GM23338 (cell line): ENCODE results near the gene TRAM2. TPM values are rescaled to one million over a fixed set of nuclear protein-coding genes. Genes with fewer than 3 reads are reported as not detected.

Source experiments
- ATAC-seq: fragments of 200-7000 bp; cut with Tn5 transposase; 3 replicates; pipeline ENCODE4 v1.9.1; 2020
- DNase-seq: peaks from one replicate; pipeline ENCODE4 v3.0.0-alpha.2; 2015; ENCODE audit warnings: low spot score
- H2AFZ ChIP-seq: fragments of 200-600 bp; sonication (generic); 2 replicates; pipeline ENCODE4 v1.8.0; 2016; ENCODE audit warnings: antibody characterized with exemption, mild to moderate bottlenecking, moderate library complexity
- H3F3A ChIP-seq: fragments of 200-600 bp; sonication (generic); replicated peaks from 2 replicates; pipeline ENCODE4 v1.8.0; 2017; ENCODE audit warnings: antibody characterized with exemption, mixed run types, low read depth
- H3K27ac ChIP-seq: fragments of 200-600 bp; sonication (generic); 2 replicates; pipeline ENCODE4 v1.6.1; 2016; ENCODE audit warnings: low read depth
- H3K27me3 ChIP-seq: fragments of 200-600 bp; sonication (generic); 2 replicates; pipeline ENCODE4 v1.8.0; 2016; ENCODE audit warnings: mild to moderate bottlenecking, mixed run types, moderate library complexity; ENCODE audit not compliant: insufficient read depth
- H3K36me3 ChIP-seq: fragments of 200-600 bp; sonication (generic); 2 replicates; pipeline ENCODE4 v1.8.0; 2016; ENCODE audit warnings: mild to moderate bottlenecking; ENCODE audit not compliant: insufficient read depth
- H3K4me1 ChIP-seq: fragments of 200-600 bp; sonication (generic); 2 replicates; pipeline ENCODE4 v1.8.0; 2016; ENCODE audit warnings: mild to moderate bottlenecking, moderate library complexity; ENCODE audit not compliant: insufficient read depth
- H3K4me2 ChIP-seq: fragments of 200-600 bp; sonication (generic); 2 replicates; pipeline ENCODE4 v1.7.1; 2017; ENCODE audit warnings: mixed run types
- H3K4me3 ChIP-seq: fragments of 200-600 bp; sonication (generic); 2 replicates; pipeline ENCODE4 v1.6.1; 2016; ENCODE audit warnings: mixed run types
- H3K79me2 ChIP-seq: fragments of 200-600 bp; sonication (generic); replicated peaks from 2 replicates; pipeline ENCODE4 v1.8.0; 2017; ENCODE audit warnings: mild to moderate bottlenecking; ENCODE audit not compliant: insufficient read depth
- H3K9me2 ChIP-seq: fragments of 200-600 bp; sonication (generic); 2 replicates; pipeline ENCODE4 v1.8.0; 2017; ENCODE audit not compliant: insufficient read depth
- H4K20me1 ChIP-seq: fragments of 200-600 bp; sonication (generic); replicated peaks from 2 replicates; pipeline ENCODE4 v1.8.0; 2017; ENCODE audit warnings: mild to moderate bottlenecking; ENCODE audit not compliant: insufficient read depth
- H3K27ac Mint-ChIP-seq: 2 replicates; pipeline ENCODE4 v1.8.0; 2020; ENCODE audit warnings: inconsistent platforms, mild to moderate bottlenecking, moderate library complexity, mixed read lengths
- H3K27me3 Mint-ChIP-seq: 3 replicates; pipeline ENCODE4 v1.8.0; 2022; ENCODE audit warnings: low read depth, mild to moderate bottlenecking, moderate library complexity, mixed read lengths, inconsistent platforms; ENCODE audit not compliant: insufficient read depth, poor library complexity
- H3K36me3 Mint-ChIP-seq: 3 replicates; pipeline ENCODE4 v1.8.0; 2021; ENCODE audit warnings: low read depth, mild to moderate bottlenecking, inconsistent platforms, moderate library complexity, mixed read lengths
- H3K4me1 Mint-ChIP-seq: 3 replicates; pipeline ENCODE4 v1.8.0; 2020; ENCODE audit warnings: mild to moderate bottlenecking, inconsistent platforms, mixed read lengths
- H3K4me3 Mint-ChIP-seq: 3 replicates; pipeline ENCODE4 v1.8.0; 2021; ENCODE audit warnings: moderate library complexity, mild to moderate bottlenecking, inconsistent platforms, mixed read lengths
- H3K9me3 Mint-ChIP-seq: 3 replicates; pipeline ENCODE4 v1.8.0; 2020; ENCODE audit warnings: moderate library complexity, mild to moderate bottlenecking, inconsistent platforms, mixed read lengths
- CREB1 ChIP-seq: fragments of 250-450 bp; sonication (Bioruptor Pico); IDR thresholded peaks from 2 replicates; pipeline ENCODE4 v1.5.0; 2020; ENCODE audit warnings: low read depth, mild to moderate bottlenecking, moderate library complexity
- ETS1 ChIP-seq: IDR thresholded peaks from 2 replicates; pipeline ENCODE4 v1.6.1; 2016; ENCODE audit warnings: antibody characterized with exemption
- EZH2 ChIP-seq: fragments of 200-600 bp; sonication (generic); IDR thresholded peaks from one replicate; pipeline ENCODE4 v1.8.0; 2017; ENCODE audit warnings: antibody characterized with exemption, mild to moderate bottlenecking, low read depth; ENCODE audit not compliant: unreplicated experiment
- EZH2phosphoT487 ChIP-seq: fragments of 200-600 bp; sonication (generic); IDR thresholded peaks from one replicate; pipeline ENCODE4 v1.8.1; 2018; ENCODE audit warnings: antibody characterized with exemption; ENCODE audit not compliant: unreplicated experiment
- JUNB ChIP-seq: IDR thresholded peaks from one replicate; pipeline ENCODE4 v1.6.1; 2016; ENCODE audit warnings: antibody characterized with exemption; ENCODE audit not compliant: unreplicated experiment
- NANOG ChIP-seq: IDR thresholded peaks from 2 replicates; pipeline ENCODE4 v1.6.1; 2016; ENCODE audit warnings: antibody characterized with exemption, borderline replicate concordance
- POLR2AphosphoS5 ChIP-seq: IDR thresholded peaks from 2 replicates; pipeline ENCODE4 v1.6.1; 2016; ENCODE audit warnings: antibody characterized with exemption, low read depth
- STAT1 ChIP-seq: IDR thresholded peaks from one replicate; pipeline ENCODE4 v1.6.1; 2016; ENCODE audit warnings: antibody characterized with exemption; ENCODE audit not compliant: unreplicated experiment
- ZNF114 ChIP-seq: fragments of 250-450 bp; sonication (Bioruptor Pico); IDR thresholded peaks from 2 replicates; pipeline ENCODE4 v1.5.0; 2020; ENCODE audit warnings: mild to moderate bottlenecking, moderate library complexity
- ZNF331 ChIP-seq: fragments of 250-450 bp; sonication (Bioruptor Pico); IDR thresholded peaks from 2 replicates; pipeline ENCODE4 v1.5.0; 2020; ENCODE audit warnings: low read depth, mild to moderate bottlenecking, moderate library complexity
- polyA plus RNA-seq: library from polyadenylated mRNA; unstranded; fragments of >200 nt; fragmentation: Nextera tagmentation; extraction: Ambion mirVana; gene quantifications from 2 replicates; pipeline ENCODE4 v1.2.1, GENCODE V29; 2016
- total RNA-seq: library from RNA; depleted of rRNA; stranded (reverse); fragments of >200 nt; shearing (Covaris generic); gene quantifications from 2 replicates; pipeline ENCODE4 v1.2.3, GENCODE V29; 2014
- TF ChIP-seq, protein P1 (sequence below): fragments of 250-450 bp; sonication (Bioruptor Pico); IDR thresholded peaks from 2 replicates; pipeline ENCODE4 v1.5.0; 2020; ENCODE audit warnings: mild to moderate bottlenecking, moderate library complexity
- TF ChIP-seq, protein P2 (sequence below), 2 experiments: fragments of 200-600 bp in 1 of 2; sonication (generic) in 1 of 2; conservative IDR thresholded peaks; 2 replicates each; pipeline versions ENCODE4 v1.5.1 to v1.6.1; 2016 to 2017; ENCODE audit warnings: antibody characterized with exemption in 2 of 2, low read depth in 2 of 2, mild to moderate bottlenecking in 2 of 2, moderate library complexity in 1 of 2
- TF ChIP-seq, protein P3 (sequence below): IDR thresholded peaks from one replicate; pipeline ENCODE4 v1.6.1; 2018; ENCODE audit warnings: antibody characterized with exemption; ENCODE audit not compliant: unreplicated experiment

The TRAM2 gene
- total and polyA plus RNA-seq, 2 experiments from 2014 or later, result 4.0 to 14.0 TPM

DNA sequence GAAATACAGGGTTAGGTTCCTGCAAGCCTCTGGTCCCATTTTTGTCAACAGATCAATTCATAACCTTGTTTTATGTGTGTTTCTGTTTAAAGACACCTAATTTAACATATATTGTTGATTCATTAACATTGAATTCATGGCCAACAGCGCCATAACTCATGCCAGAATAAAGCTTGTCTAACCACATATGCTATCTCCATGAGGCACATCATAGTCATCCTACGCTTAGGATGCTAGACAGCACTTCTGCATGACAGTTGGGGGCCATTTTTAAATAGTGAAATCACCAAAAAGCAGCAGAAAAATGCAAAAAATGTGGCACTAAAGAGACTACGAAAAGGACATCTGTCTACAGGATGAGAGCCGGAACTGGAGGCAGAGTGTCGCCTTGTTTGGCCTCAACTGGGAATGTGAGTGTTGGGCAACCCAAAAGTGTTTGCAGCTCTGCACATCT lies 37.9 kb downstream of the TRAM2 start:
- ATAC-seq (no peak), DNase-seq (no peak)
- H3K79me2 ChIP-seq, result peaks cover 15% of the 10 kb centered on the region
- H3K9me2 ChIP-seq, result peaks cover 2% of the 10 kb centered on the region; the same call in 1 of the 2 replicates
- 0 out of 3 replicates have a peak, but pooled peaks cover 3% of the 10 kb centered on the region for H3K36me3 Mint-ChIP-seq
- H4K20me1 ChIP-seq, result 0 out of 2 replicates have a peak, but pooled peaks cover 3% of the 10 kb centered on the region
- H3K27me3 ChIP-seq, result no peaks in the 10 kb centered on the region
- no peaks in the 10 kb centered on the region for H3K36me3 ChIP-seq
- H3F3A ChIP-seq, result no peaks in the 10 kb centered on the region
- peaks cover 42% of the 10 kb centered on the region for H3K4me1 Mint-ChIP-seq
- H2AFZ ChIP-seq, result no peak overlapping the region
- no peak for TF ChIP-seq CREB1 (CRISPR knock-in tag)
- TF ChIP-seq NANOG, result no peak
- TF ChIP-seq ZNF114 (CRISPR knock-in tag), result no peak
- TF ChIP-seq EZH2phosphoT487, result no peak
- TF ChIP-seq, protein P1, sequence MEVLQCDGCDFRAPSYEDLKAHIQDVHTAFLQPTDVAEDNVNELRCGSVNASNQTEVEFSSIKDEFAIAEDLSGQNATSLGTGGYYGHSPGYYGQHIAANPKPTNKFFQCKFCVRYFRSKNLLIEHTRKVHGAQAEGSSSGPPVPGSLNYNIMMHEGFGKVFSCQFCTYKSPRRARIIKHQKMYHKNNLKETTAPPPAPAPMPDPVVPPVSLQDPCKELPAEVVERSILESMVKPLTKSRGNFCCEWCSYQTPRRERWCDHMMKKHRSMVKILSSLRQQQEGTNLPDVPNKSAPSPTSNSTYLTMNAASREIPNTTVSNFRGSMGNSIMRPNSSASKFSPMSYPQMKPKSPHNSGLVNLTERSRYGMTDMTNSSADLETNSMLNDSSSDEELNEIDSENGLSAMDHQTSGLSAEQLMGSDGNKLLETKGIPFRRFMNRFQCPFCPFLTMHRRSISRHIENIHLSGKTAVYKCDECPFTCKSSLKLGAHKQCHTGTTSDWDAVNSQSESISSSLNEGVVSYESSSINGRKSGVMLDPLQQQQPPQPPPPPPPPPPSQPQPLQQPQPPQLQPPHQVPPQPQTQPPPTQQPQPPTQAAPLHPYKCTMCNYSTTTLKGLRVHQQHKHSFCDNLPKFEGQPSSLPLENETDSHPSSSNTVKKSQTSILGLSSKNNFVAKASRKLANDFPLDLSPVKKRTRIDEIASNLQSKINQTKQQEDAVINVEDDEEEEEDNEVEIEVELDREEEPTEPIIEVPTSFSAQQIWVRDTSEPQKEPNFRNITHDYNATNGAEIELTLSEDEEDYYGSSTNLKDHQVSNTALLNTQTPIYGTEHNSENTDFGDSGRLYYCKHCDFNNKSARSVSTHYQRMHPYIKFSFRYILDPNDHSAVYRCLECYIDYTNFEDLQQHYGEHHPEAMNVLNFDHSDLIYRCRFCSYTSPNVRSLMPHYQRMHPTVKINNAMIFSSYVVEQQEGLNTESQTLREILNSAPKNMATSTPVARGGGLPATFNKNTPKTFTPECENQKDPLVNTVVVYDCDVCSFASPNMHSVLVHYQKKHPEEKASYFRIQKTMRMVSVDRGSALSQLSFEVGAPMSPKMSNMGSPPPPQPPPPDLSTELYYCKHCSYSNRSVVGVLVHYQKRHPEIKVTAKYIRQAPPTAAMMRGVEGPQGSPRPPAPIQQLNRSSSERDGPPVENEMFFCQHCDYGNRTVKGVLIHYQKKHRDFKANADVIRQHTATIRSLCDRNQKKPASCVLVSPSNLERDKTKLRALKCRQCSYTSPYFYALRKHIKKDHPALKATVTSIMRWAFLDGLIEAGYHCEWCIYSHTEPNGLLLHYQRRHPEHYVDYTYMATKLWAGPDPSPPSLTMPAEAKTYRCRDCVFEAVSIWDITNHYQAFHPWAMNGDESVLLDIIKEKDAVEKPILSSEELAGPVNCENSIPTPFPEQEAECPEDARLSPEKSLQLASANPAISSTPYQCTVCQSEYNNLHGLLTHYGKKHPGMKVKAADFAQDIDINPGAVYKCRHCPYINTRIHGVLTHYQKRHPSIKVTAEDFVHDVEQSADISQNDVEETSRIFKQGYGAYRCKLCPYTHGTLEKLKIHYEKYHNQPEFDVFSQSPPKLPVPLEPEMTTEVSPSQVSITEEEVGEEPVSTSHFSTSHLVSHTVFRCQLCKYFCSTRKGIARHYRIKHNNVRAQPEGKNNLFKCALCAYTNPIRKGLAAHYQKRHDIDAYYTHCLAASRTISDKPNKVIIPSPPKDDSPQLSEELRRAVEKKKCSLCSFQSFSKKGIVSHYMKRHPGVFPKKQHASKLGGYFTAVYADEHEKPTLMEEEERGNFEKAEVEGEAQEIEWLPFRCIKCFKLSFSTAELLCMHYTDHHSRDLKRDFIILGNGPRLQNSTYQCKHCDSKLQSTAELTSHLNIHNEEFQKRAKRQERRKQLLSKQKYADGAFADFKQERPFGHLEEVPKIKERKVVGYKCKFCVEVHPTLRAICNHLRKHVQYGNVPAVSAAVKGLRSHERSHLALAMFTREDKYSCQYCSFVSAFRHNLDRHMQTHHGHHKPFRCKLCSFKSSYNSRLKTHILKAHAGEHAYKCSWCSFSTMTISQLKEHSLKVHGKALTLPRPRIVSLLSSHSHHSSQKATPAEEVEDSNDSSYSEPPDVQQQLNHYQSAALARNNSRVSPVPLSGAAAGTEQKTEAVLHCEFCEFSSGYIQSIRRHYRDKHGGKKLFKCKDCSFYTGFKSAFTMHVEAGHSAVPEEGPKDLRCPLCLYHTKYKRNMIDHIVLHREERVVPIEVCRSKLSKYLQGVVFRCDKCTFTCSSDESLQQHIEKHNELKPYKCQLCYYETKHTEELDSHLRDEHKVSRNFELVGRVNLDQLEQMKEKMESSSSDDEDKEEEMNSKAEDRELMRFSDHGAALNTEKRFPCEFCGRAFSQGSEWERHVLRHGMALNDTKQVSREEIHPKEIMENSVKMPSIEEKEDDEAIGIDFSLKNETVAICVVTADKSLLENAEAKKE (CRISPR knock-in tag), result no peak
- TF ChIP-seq EZH2, result no peak
- TF ChIP-seq, protein P2, sequence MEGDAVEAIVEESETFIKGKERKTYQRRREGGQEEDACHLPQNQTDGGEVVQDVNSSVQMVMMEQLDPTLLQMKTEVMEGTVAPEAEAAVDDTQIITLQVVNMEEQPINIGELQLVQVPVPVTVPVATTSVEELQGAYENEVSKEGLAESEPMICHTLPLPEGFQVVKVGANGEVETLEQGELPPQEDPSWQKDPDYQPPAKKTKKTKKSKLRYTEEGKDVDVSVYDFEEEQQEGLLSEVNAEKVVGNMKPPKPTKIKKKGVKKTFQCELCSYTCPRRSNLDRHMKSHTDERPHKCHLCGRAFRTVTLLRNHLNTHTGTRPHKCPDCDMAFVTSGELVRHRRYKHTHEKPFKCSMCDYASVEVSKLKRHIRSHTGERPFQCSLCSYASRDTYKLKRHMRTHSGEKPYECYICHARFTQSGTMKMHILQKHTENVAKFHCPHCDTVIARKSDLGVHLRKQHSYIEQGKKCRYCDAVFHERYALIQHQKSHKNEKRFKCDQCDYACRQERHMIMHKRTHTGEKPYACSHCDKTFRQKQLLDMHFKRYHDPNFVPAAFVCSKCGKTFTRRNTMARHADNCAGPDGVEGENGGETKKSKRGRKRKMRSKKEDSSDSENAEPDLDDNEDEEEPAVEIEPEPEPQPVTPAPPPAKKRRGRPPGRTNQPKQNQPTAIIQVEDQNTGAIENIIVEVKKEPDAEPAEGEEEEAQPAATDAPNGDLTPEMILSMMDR (conservative IDR thresholded peaks at IDR 0.05; ENCODE audit: low read depth in 2 of 2), result no peak
- TF ChIP-seq ETS1, result no peak
- TF ChIP-seq, protein P3, sequence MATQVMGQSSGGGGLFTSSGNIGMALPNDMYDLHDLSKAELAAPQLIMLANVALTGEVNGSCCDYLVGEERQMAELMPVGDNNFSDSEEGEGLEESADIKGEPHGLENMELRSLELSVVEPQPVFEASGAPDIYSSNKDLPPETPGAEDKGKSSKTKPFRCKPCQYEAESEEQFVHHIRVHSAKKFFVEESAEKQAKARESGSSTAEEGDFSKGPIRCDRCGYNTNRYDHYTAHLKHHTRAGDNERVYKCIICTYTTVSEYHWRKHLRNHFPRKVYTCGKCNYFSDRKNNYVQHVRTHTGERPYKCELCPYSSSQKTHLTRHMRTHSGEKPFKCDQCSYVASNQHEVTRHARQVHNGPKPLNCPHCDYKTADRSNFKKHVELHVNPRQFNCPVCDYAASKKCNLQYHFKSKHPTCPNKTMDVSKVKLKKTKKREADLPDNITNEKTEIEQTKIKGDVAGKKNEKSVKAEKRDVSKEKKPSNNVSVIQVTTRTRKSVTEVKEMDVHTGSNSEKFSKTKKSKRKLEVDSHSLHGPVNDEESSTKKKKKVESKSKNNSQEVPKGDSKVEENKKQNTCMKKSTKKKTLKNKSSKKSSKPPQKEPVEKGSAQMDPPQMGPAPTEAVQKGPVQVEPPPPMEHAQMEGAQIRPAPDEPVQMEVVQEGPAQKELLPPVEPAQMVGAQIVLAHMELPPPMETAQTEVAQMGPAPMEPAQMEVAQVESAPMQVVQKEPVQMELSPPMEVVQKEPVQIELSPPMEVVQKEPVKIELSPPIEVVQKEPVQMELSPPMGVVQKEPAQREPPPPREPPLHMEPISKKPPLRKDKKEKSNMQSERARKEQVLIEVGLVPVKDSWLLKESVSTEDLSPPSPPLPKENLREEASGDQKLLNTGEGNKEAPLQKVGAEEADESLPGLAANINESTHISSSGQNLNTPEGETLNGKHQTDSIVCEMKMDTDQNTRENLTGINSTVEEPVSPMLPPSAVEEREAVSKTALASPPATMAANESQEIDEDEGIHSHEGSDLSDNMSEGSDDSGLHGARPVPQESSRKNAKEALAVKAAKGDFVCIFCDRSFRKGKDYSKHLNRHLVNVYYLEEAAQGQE, result no peak
- no peak for TF ChIP-seq JUNB
- TF ChIP-seq POLR2AphosphoS5, result no peak
- TF ChIP-seq STAT1, result no peak
- TF ChIP-seq ZNF331 (CRISPR knock-in tag), result no peak
- no peak overlapping the region for H3K27ac ChIP-seq
- H3K9me3 Mint-ChIP-seq, result no peaks in the 10 kb centered on the region
- peaks cover 32% of the 10 kb centered on the region for H3K4me1 ChIP-seq
- no peaks in the 10 kb centered on the region for H3K27me3 Mint-ChIP-seq
- no peak overlapping the region for H3K4me3 Mint-ChIP-seq
- no peak overlapping the region for H3K4me3 ChIP-seq
- H3K27ac Mint-ChIP-seq, result no peak overlapping the region
- H3K4me2 ChIP-seq, result no peak overlapping the region
